Measurements from ENCODE around the gene AFF3.

Gene AFF3

GRCh38 chr2:99850084-99850710 is 292.2 kb downstream of the AFF3 start:
- no peak for DNase-seq

- DNase-seq, result no peak
Measured at GRCh38 chr2:99846462-99847107, 295.8 kb downstream of the AFF3 start.

DNA sequence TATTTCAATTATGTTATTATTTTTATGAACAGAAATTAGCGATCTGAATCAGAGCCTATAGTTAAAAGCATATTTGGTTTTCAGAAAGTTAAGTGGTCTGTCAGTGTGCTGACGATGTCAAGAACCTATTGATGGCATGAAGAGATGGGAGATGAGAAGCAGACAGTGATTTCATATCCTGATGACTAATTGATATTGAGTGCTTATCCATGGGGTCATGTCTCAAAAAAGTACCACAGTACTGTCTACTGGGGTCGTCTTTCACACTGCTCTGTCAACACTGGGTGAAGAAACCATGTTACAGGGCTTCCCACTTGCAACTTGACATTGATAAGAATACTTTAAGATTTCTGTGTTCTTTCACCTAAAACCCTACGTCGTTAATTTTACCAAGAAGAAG is 297.1 kb downstream of the AFF3 start:
- DNase-seq, result no peak

DNA sequence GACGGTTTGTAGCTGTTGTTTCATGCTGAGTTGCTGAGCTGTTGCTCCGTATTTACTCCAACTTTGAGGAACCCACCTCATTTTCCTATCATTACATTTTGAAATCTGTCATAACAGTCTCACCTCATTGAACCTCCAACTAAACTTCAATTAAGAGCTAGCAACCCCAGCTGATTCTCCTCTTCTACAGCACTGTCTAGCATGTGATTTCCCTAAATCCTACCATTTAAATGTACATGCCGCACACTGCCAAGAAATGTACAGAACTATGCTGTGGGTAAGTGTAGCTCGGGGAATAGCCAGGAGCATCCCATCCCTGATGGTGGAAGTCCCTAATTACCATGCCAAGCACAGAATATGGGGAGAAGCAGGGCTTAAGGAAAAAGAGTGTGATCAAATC is 299.9 kb downstream of the AFF3 start:
- no peak for DNase-seq

- no peak for DNase-seq
Measured at GRCh38 chr2:99841749-99842148, 300.6 kb downstream of the AFF3 start.

DNA sequence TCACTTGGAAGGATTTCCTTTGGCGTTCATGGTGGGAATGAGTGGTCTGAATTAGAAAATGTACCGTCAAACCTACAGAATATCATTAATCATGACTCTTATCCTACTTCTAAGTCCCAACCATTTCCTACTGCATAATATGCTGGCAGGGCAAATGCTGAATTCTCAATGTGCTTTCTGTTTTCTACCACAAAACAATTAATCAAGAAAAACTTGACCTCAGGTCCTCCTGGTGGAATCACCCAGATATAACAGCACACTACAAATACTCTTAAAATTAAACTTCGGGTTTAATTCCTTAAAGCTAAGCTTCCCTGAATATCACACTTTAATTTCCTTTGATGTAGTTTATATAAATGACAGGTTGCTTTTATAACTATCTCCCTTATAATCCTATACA is 301.6 kb downstream of the AFF3 start:
- DNase-seq, result no peak

DNA sequence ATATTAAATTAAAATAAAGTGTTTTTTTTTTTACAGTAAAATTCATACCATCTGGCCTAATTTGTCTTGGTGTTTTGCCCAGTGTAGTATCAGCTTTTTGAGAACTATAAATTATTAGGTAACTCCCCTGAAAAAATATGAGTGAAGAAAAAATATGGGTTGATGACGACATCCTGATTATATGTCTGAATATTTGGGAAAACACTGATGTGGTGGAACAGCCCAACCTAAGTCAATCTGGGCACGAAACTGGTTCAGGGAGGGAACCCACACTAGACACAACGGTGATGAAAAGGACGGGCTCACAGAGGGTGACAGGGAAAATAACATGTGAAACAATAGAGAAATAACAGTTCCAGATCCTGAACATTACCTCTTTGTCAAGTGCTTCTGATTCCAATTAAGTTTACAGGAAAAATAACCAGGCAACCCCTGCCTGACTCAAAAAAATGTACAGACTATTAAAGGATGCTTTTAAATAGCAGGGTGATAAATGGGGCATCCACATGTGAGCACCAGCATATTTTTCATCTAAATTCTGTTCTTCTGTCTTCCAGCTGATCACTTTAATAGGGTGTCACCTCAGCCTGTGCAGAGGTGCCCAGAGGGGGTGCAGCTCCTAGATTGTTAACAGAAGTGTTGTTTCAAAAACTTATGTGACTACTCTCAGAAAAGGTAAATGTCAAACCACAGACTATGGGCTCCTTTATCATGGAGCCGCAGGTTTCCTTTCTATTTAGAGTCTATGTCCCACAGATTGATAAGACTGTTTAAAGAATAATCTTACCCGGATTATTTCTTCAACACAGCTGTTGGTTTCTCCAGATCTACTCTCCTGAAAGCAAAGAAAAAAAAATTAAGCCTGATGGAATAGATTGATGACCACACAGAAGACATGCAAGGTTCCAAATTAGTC is 305.4 kb downstream of the AFF3 start:
- DNase-seq, result no peak

GRCh38 chr2:99834426-99834825 is 308.0 kb downstream of the AFF3 start:
- DNase-seq, result no peak

DNA sequence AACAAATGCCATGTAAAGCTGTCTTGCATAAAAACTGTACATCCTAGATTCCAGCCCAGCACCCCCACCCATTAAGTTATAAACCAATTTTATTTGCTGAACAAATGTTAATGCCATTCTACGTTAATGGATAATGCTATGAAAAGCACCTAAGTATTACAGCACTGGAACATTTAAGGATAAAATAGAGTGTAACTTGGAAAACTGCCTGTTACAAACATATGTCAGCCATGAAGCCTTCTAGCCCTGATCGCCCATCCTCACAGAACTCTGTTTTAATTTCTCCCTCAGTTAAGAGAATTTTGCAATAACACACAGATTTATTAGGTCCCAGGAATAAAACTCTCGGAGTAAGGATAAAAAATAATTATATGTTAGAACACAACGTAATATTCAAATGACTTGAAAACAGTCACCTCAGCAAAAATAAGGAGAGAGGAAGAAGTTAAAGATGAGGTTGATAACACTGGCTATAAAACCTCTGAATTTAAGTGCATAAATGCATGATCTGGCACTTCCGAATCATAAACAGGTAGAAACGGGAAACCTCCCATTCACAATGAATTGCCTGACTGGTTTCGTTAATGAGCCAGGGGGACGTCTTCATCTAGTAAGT is 308.7 kb downstream of the AFF3 start:
- DNase-seq, result no peak

DNA sequence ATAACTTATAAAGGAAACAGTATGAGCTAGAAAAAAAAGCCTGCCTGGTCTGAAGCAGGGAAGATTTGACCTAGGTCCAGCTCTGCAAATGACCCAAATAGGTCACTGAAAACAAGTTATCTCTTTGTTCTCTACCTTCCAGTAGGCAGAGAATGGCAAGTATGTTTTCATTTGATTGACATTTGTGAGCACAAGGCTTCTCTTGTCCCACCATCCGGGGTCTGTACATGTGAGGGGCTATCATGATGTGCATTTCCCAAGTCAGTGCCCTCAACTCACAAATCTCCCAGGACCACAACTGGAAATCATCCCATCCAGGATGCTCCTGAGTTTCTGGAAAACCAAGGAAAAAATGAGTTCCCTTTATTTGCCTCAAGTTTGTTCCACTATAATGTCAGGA is 309.5 kb downstream of the AFF3 start:
- no peak for DNase-seq

GRCh38 chr2:99831772-99832171 is 310.6 kb downstream of the AFF3 start:
- no peak for DNase-seq

DNA sequence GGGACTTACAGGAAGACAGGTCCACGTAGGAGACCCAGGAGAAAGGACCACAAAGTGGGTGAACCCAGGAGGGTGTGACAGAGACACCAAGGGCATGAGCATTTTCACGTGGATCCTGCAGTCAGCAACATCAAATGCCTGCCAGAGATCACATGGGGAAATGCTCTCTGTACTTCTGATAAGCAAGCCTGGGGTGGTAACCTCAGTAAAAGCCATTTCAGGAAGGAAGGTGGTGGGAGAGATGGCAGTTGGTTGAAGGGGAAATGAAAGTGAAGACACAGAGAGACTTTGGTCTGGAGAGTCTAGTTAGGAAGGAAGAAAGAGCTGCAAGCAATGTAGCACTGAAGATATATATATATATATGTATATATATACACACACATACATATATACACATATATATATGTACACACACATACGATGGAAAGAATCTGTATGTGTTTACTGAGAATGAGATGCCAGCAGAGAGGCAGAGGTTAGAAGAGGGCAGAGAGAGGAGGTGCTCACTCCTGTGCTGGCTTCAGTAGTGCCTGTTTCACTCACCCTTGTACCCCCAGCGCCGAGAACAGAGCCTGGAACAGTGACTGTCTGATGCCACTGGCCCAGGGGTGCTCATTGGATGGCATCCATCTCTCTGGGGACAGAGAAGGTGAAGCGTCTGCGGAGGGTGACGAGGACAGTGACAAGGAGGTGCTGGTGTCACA is 314.9 kb downstream of the AFF3 start:
- no peak for DNase-seq

- DNase-seq, result no peak
Measured at GRCh38 chr2:99825630-99826029, 316.8 kb downstream of the AFF3 start.

- DNase-seq, result no peak
Measured at GRCh38 chr2:99824758-99825157, 317.6 kb downstream of the AFF3 start.

GRCh38 chr2:99822474-99823207 is 319.7 kb downstream of the AFF3 start:
- no peak for DNase-seq

- no peak for DNase-seq
Measured at GRCh38 chr2:99821984-99822383, 320.4 kb downstream of the AFF3 start.

- no peak for DNase-seq
Measured at GRCh38 chr2:99821572-99821971, 320.8 kb downstream of the AFF3 start.

GRCh38 chr2:99821039-99821438 is 321.4 kb downstream of the AFF3 start:
- DNase-seq, result no peak

GRCh38 chr2:99819766-99820165 is 322.6 kb downstream of the AFF3 start:
- DNase-seq, result no peak

- DNase-seq, result peak; percentile 27
Measured at GRCh38 chr2:99818842-99819241, 323.5 kb downstream of the AFF3 start.

DNA sequence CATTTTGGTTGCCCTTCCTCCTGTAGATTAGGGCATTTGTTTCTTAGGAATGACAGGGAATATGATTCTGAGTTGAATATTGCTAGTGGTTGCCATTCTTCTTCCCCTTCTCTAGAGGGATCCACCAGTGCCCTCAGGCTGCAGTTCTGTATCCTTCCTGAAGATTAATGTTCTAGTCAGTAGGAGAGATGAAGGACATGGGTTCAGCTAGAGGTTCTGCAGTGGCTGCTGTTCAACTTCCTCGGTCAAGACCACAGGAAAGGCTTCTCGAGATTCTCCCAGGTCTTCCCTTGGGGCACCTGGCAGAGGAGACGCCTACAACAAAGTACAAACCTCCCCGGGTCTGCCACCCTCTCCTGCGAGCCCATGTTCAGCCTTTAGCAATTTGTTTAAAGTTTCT is 325.5 kb downstream of the AFF3 start:
- DNase-seq, result no peak

- DNase-seq, result no peak
Measured at GRCh38 chr2:99812426-99812825, 330.0 kb downstream of the AFF3 start.

Data from NCI-H1092 treated with DMSO at 0.1 percent for 48 hours (cell line).